ENCODE data around the gene RPLP2. TPM values are rescaled to one million over a fixed set of nuclear protein-coding genes. Genes with fewer than 3 reads are reported as not detected.
A peak's percentile ranks its signal among the peaks of the same experiment; 100 is the strongest.

Gene RPLP2
- total RNA-seq, 1 experiment from 2014 or later: 2,142 TPM

- Mint-ChIP-seq H3K27ac (ENCODE audit: low read depth, unreplicated experiment) (no peak overlapping the region), H3K36me3 (ENCODE audit: insufficient read depth, unreplicated experiment) (peaks cover 95% of the 10 kb centered on the region), H3K4me3 (ENCODE audit: unreplicated experiment) (no peak overlapping the region), H3K27me3 (ENCODE audit: insufficient read depth, unreplicated experiment) (no peaks in the 10 kb centered on the region), H3K9me3 (ENCODE audit: unreplicated experiment) (no peaks in the 10 kb centered on the region), H3K4me1 (ENCODE audit: insufficient read depth, unreplicated experiment) (peaks cover 16% of the 10 kb centered on the region)
- intact Hi-C loops (cut with micrococcal nuclease): loop anchor here (5.0 kb wide), 1 partner anchor 33 kb away; the partner anchor contains the start of gene SLC25A22
- no peak for TF ChIP-seq CTCF (IDR thresholded peaks at IDR 0.05; ENCODE audit: unreplicated experiment)
- no TSS peak for BruUV-seq (replicated peaks)
- CTCF ChIA-PET: interaction anchor here (0.6 to 1.9 kb wide), 6 partner anchors 13 to 184 kb away, joined by 3 to 7 read pairs (median 4); no protein-coding TSS in a partner anchor
- POLR2A ChIA-PET: interaction anchor here (1.0 to 7.7 kb wide), 8 partner anchors 9 to 68 kb away, joined by 3 to 125 read pairs (median 8); partner anchors contain the start of genes DEAF1, GATD1, PIDD1 and PNPLA2
- no peak for DNase-seq (ENCODE audit: unreplicated experiment)
These were observed 45.3 kb upstream of the RPLP2 start for GRCh38 chr11:764322-765024.

GRCh38 chr11:765025-765801 is 44.6 kb upstream of the RPLP2 start:
- TF ChIP-seq CTCF (IDR thresholded peaks at IDR 0.05; ENCODE audit: unreplicated experiment): peak; percentile 54
- Mint-ChIP-seq H3K4me1 (ENCODE audit: insufficient read depth, unreplicated experiment) (peaks cover 16% of the 10 kb centered on the region), H3K36me3 (ENCODE audit: insufficient read depth, unreplicated experiment) (peaks cover 95% of the 10 kb centered on the region), H3K9me3 (ENCODE audit: unreplicated experiment) (no peaks in the 10 kb centered on the region), H3K27me3 (ENCODE audit: insufficient read depth, unreplicated experiment) (no peaks in the 10 kb centered on the region), H3K4me3 (ENCODE audit: unreplicated experiment) (no peak overlapping the region), H3K27ac (ENCODE audit: low read depth, unreplicated experiment) (no peak overlapping the region)
- peak; percentile 62 for DNase-seq (ENCODE audit: unreplicated experiment)
- intact Hi-C loops (cut with micrococcal nuclease): no loop called here
- ChIA-PET POLR2A (interaction anchor here (1.0 to 7.7 kb wide), 4 partner anchors 8 to 69 kb away, joined by 3 to 125 read pairs (median 40); partner anchors contain the start of genes DEAF1, GATD1, TALDO1 and TMEM80), CTCF (interaction anchor here (0.6 to 1.9 kb wide), 8 partner anchors 8 to 103 kb away, joined by 3 to 10 read pairs (median 6); no protein-coding TSS in a partner anchor)
- BruUV-seq (replicated peaks): no TSS peak

- Mint-ChIP-seq H3K4me1 (ENCODE audit: insufficient read depth, unreplicated experiment) (peaks cover 16% of the 10 kb centered on the region), H3K9me3 (ENCODE audit: unreplicated experiment) (no peaks in the 10 kb centered on the region), H3K4me3 (ENCODE audit: unreplicated experiment) (no peak overlapping the region), H3K36me3 (ENCODE audit: insufficient read depth, unreplicated experiment) (peaks cover 93% of the 10 kb centered on the region), H3K27me3 (ENCODE audit: insufficient read depth, unreplicated experiment) (no peaks in the 10 kb centered on the region), H3K27ac (ENCODE audit: low read depth, unreplicated experiment) (no peak overlapping the region)
- BruUV-seq (replicated peaks): no TSS peak
- DNase-seq (ENCODE audit: unreplicated experiment): no peak
- no peak for TF ChIP-seq CTCF (IDR thresholded peaks at IDR 0.05; ENCODE audit: unreplicated experiment)
- ChIA-PET POLR2A (interaction anchor here (0.6 to 3.5 kb wide), 2 partner anchors 11 to 16 kb away, joined by 3 to 42 read pairs; partner anchors contain the start of gene GATD1), CTCF (interaction anchor here (0.7 to 1.9 kb wide), 7 partner anchors 9 to 248 kb away, joined by 3 to 10 read pairs (median 5); no protein-coding TSS in a partner anchor)
- intact Hi-C loops (cut with micrococcal nuclease): no loop called here
These were observed 44.0 kb upstream of the RPLP2 start for GRCh38 chr11:765802-766091.
